Activated naive CD4-positive, alpha-beta T cell treated with anti-CD3 and anti-CD28 coated beads for 36 hours (primary cell): ENCODE results near the gene ATP7A. TPM values are rescaled to one million over a fixed set of nuclear protein-coding genes. Genes with fewer than 3 reads are reported as not detected.
"Not testable (repeated sequence)": the region's sequence is repeated elsewhere in the genome, so short reads cannot be mapped to it uniquely, and the experiment has no call there.

Source experiments
- CTCF ChIA-PET: fragments of 350-600 bp; sonication (Branson Sonifier 250); formaldehyde crosslinking; loops from one replicate; lab custom pipeline; 2021; ENCODE audit warnings: antibody characterized with exemption; lab: Charles Lee
- DNase-seq: peaks from one replicate; pipeline ENCODE4 v3.0.0-alpha.2; 2020
- H3K27ac Mint-ChIP-seq: one replicate; pipeline ENCODE4 v1.8.0; 2021; ENCODE audit warnings: mild to moderate bottlenecking, mixed read lengths
- H3K27me3 Mint-ChIP-seq: one replicate; pipeline ENCODE4 v1.8.0; 2021; ENCODE audit warnings: low read depth, mixed read lengths
- H3K36me3 Mint-ChIP-seq: one replicate; pipeline ENCODE4 v1.8.0; 2021; ENCODE audit warnings: low read depth, mixed read lengths
- H3K4me1 Mint-ChIP-seq: one replicate; pipeline ENCODE4 v1.8.0; 2021; ENCODE audit warnings: low read depth, mixed read lengths
- H3K4me3 Mint-ChIP-seq: one replicate; pipeline ENCODE4 v1.8.0; 2021; ENCODE audit warnings: mild to moderate bottlenecking, moderate library complexity, mixed read lengths
- H3K9me3 Mint-ChIP-seq: one replicate; pipeline ENCODE4 v1.8.0; 2021; ENCODE audit warnings: mixed read lengths
- intact Hi-C: fragments of 100-400 bp; cut with micrococcal nuclease; formaldehyde crosslinking; loops from one replicate; pipeline ENCODE4 v1.15.1; 2023
- total RNA-seq, 2 experiments: library from RNA; stranded (reverse); gene quantifications; one replicate each; pipeline ENCODE4 v1.2.3, GENCODE V29; 2021

The ATP7A gene
- 1 to 10 TPM; 5.3 to 5.5 TPM for total RNA-seq

DNA sequence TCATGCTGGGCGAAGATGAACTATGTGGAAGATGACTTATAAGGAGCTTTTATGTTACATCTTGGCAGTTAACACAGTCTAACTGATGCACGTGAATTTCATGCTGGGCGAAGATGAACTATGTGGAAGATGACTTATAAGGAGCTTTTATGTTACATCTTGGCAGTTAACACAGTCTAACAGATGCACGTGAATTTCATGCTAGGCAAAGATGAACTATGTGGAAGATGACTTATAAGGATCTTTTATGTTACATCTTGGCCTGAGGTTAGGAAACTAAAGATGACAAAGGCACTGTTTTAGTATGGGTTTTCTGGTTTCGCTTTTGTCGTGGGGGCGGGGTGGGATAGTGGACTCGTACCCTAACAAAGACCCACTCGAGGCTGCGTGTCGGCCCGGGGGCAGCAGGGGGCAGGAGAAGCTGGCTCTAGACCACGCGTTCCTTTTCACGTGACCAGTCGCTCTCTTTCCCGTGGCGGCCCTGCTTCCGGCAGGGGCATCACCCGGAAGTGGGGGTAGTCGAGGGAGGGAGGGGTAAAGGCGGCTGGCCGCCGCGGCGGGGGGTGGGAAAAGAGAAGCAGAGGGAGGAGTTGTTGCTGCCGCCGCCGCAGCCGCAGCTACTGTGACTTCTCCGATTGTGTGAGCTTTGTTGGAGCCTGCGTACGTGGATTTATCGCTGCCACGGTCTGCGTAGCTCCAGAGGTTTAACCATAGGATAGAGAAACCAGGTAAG lies at the start of gene ATP7A:
TSS of gene ATP7A (plus strand) at position 586 of the 733 bp plus-strand sequence. CDS start 60,949 bp downstream, outside the sequence.
- Mint-ChIP-seq H3K4me3 (peak within 1 kb of the TSS; percentile 97), H3K27ac (peak within 1 kb of the TSS; percentile 96), H3K4me1 (peaks cover 12% of the 10 kb centered on the region), H3K36me3 (no peaks in the 10 kb centered on the region), H3K9me3 (no peaks in the 10 kb centered on the region), H3K27me3 (no peaks in the 10 kb centered on the region)
- intact Hi-C loops = loop anchor here (1.0 to 10.0 kb wide), 14 partner anchors 11 to 1738 kb away; partner anchors contain the start of genes COX7B, ITM2A, MAGT1 and PBDC1
- CTCF ChIA-PET = interaction anchor here (0.8 to 3.7 kb wide), 4 partner anchors 11 to 119 kb away, joined by 3 to 32 read pairs (median 5); partner anchors contain the start of gene COX7B
- peak; percentile 93 for DNase-seq

DNA sequence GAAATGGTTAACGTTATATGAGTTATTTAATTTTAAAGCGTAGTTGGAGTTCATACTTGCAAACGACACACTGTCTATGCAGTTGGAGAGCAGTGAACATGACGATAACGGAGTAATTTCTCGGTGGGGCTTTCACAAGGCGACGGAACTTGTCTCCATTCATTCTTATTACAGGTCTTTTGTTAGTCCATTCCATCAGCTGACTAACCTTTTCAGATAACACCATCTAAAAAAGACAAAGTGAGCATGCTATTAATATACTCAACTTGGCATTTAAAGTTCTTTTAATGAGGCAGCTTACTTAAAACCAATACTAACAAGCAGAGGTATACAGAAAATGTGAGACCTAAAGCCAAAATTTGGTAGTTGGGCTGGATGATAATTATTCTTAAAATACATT lies 35.1 kb upstream of the ATP7A start:
- H3K4me3 Mint-ChIP-seq = no peak overlapping the region
- CTCF ChIA-PET = no interaction called here
- DNase-seq = no peak
- H3K9me3 Mint-ChIP-seq = no peaks in the 10 kb centered on the region
- intact Hi-C loops = no loop called here
- no peaks in the 10 kb centered on the region for H3K27me3 Mint-ChIP-seq
- H3K36me3 Mint-ChIP-seq = peaks cover 14% of the 10 kb centered on the region
- H3K4me1 Mint-ChIP-seq = peaks cover 2% of the 10 kb centered on the region
- no peak overlapping the region for H3K27ac Mint-ChIP-seq

DNA sequence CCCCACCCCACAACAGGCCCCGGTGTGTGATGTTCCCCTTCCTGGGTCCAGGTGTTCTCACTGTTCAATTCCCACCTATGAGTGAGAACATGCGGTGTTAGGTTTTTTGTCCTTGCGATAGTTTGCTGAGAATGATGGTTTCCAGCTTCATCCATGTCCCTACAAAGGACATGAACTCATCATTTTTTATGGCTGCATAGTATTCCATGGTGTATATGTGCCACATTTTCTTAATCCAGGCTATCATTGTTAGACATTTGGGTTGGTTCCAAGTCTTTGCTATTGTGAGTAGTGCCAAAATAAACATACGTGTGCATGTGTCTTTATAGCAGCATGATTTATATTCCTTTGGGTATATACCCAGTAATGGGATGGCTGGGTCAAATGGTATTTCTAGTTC lies 29.1 kb upstream of the ATP7A start:
- DNase-seq, H3K4me1 Mint-ChIP-seq, H3K27ac Mint-ChIP-seq, intact Hi-C loops, H3K36me3 Mint-ChIP-seq, H3K9me3 Mint-ChIP-seq, H3K27me3 Mint-ChIP-seq, CTCF ChIA-PET, H3K4me3 Mint-ChIP-seq: not testable (repeated sequence)

DNA sequence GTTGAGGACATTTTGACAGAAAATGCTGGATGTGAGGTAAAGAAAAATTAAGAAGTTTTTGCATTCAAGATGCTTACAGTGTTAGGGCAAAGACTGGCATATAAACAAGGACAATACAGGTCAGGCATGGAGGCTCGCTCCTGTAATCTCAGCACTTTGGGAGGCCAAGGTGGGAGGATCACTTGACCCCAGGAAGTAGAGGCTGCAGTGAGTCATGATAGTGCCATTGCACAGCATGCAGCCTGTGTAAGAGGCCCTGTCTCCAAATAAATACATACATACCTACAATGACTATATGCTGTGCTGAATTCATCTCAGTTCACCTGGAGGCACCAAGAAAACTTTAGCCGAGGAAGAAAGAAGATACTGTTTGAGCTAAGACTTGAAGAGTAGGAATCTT lies 17.6 kb upstream of the ATP7A start:
- CTCF ChIA-PET = interaction anchor here (1.0 kb wide), 1 partner anchor 131 kb away, joined by 3 read pairs; no protein-coding TSS in a partner anchor
- H3K4me1 Mint-ChIP-seq = peaks cover 27% of the 10 kb centered on the region
- H3K4me3 Mint-ChIP-seq = peak overlapping the region; percentile 13
- intact Hi-C loops = loop anchor here (10.0 kb wide), 4 partner anchors 228 to 1052 kb away; partner anchors contain the start of gene P2RY10
- no peaks in the 10 kb centered on the region for H3K27me3 Mint-ChIP-seq
- no peaks in the 10 kb centered on the region for H3K9me3 Mint-ChIP-seq
- no peak for DNase-seq
- H3K27ac Mint-ChIP-seq = peak overlapping the region; percentile 38
- peaks cover 6% of the 10 kb centered on the region for H3K36me3 Mint-ChIP-seq

DNA sequence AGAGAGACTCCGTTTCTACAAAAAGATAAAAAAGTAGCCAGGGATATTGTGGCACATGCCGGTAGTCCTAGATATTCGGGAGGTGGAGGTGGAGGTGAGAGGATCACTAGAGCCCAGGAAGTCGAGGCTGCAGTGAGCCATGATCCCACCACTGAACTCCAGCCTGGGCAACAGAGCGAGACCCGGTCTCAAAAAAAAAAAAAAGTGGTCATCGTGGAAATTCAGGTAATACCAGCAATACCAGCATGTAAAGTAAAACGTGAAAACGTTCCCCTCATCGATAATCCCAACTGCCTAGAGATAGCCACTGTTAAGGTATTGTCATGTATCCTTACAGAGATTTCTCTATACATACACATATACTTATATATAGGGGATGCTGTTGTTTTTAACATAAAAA lies 16.8 kb upstream of the ATP7A start:
- peaks cover 27% of the 10 kb centered on the region for H3K4me1 Mint-ChIP-seq
- H3K9me3 Mint-ChIP-seq = no peaks in the 10 kb centered on the region
- peak overlapping the region; percentile 47 for H3K4me3 Mint-ChIP-seq
- DNase-seq = no peak
- CTCF ChIA-PET = interaction anchor here (1.0 kb wide), 1 partner anchor 130 kb away, joined by 3 read pairs; no protein-coding TSS in a partner anchor
- intact Hi-C loops = loop anchor here (2.0 to 10.0 kb wide), 7 partner anchors 17 to 1051 kb away; partner anchors contain the start of genes ATP7A, FGF16 and P2RY10
- no peak overlapping the region for H3K27ac Mint-ChIP-seq
- no peaks in the 10 kb centered on the region for H3K27me3 Mint-ChIP-seq
- H3K36me3 Mint-ChIP-seq = peaks cover 6% of the 10 kb centered on the region

DNA sequence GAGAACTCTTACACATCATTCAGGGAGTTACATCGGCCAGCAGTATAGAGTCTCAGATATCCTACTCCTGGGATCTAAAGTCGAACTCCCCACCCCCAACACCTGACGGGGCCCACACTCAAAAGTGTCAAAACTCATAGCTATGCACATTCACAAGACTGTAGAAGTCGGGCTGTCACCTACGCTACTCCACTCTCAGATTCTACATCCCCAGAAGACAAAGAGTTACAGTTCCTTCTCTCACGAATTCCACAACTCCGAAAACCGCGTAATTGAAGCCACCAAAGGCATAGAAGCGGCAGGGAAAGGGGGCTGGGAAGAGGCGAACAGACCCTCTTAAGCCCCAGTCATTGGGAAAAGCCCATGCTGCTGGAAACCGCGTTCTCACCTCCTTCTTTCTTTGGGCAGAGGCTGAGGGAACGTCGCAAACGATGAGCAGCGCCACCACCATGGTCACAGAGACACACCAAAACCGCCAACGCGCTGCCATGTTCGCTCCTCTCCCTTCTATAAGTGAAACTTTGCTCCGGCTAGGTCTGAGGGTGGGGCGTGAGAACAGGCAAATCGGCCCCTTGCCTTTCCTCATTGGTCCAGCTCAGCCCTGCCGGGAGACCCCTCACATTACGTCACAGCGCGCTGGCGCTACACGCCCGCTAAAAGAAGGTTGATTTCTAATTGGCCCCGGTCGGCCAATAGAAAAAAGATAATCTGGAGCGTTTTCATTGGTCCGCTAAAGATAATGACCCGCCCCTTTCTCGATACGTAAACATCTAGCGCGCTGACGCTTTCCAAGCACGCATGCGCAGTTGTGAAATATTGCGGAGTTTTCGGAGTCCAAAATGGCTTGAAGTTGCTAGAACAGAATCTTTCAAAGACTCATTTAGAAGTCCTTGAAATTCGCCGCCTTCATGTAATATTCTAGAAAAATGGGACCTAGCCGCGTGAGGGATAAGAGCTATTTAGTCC lies 15.3 kb upstream of the ATP7A start, which contains the start of gene MAGT1:
TSS of gene MAGT1 (minus strand) at position 515 of the 966 bp plus-strand sequence. CDS start at position 490, 25 bp downstream.
- Mint-ChIP-seq H3K36me3 (peaks cover 9% of the 10 kb centered on the region), H3K4me3 (peak within 1 kb of the TSS; percentile 97), H3K27ac (peak within 1 kb of the TSS; percentile 99), H3K27me3 (no peaks in the 10 kb centered on the region), H3K9me3 (no peaks in the 10 kb centered on the region), H3K4me1 (peaks cover 23% of the 10 kb centered on the region)
- CTCF ChIA-PET = no interaction called here
- peak; percentile 93 for DNase-seq
- intact Hi-C loops = loop anchor here (1.0 to 10.0 kb wide), 17 partner anchors 16 to 1723 kb away; partner anchors contain the start of genes ATP7A, ATRX, CYSLTR1 and FGF16

DNA sequence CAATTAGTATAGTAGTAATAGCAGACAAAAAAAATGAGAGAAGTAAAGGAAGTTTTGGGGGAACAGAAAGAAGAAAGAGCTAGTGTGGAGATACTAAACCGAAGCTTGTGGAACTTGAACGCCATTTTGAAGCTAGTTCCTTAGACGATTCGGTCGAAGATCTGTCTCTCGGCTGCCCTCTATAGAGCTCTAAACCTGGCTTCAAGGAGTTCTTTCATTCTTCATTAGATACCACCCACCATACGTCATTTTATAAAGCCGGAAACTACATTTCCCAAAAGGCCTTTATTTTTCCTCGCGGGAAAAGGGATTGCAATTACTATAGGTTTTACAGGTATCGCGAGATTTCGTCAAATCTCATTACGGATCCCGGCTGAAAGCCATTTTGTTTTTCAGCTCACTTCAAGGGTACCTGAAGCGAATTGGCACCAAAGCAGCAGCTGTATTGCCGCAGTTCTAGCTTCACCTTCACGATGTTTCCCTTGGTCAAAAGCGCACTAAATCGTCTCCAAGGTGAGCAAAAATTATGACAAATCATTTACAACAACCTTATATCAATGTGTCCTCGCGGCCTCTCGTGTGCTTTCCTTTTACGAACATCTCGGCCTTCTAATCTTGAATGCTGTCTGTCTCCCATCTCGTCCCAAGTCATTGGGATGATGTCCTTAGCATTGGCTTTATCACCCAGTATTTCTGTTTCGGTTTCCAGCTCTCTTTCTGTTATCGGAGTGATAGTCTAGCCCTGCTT lies 11.2 kb upstream of the ATP7A start, which contains the start of gene COX7B:
TSS of gene COX7B (plus strand) at position 388 of the 748 bp plus-strand sequence. CDS start at position 474, 86 bp downstream.
- intact Hi-C loops = loop anchor here (1.0 to 10.0 kb wide), 15 partner anchors 11 to 1727 kb away; partner anchors contain the start of genes ATP7A, ATRX, CYSLTR1 and MAGEE1
- Mint-ChIP-seq H3K27me3 (no peaks in the 10 kb centered on the region), H3K4me1 (peaks cover 17% of the 10 kb centered on the region)

DNA sequence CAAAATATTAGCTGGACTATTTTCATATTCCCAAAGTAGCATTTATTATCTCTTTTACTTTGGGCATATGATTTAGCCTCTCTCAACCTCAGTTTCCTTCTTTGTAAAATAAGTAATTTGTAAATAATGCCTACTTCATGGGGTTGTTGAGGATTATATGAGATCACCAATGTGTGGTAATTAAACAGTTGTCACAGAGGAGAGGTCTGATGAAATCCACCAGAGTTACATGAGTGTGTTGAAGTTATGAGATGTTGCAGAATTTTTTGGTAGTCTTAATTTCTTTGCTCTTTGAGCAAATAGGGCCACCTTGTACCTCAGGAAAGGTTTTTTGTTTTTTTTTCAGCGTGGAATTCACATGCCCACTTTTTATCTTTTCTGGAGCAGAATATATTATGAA lies 9.8 kb upstream of the ATP7A start:
- Mint-ChIP-seq H3K4me3 (peak overlapping the region; percentile 92), H3K36me3 (peaks cover 32% of the 10 kb centered on the region), H3K27me3 (no peaks in the 10 kb centered on the region), H3K27ac (peak overlapping the region; percentile 95), H3K4me1 (peaks cover 17% of the 10 kb centered on the region), H3K9me3 (peaks cover 3% of the 10 kb centered on the region)
- no peak for DNase-seq
- intact Hi-C loops = no loop called here
- CTCF ChIA-PET = interaction anchor here (2.1 to 3.5 kb wide), 2 partner anchors 10 to 124 kb away, joined by 5 to 25 read pairs; partner anchors contain the start of gene ATP7A

More for the DNA sequence above, 11.2 kb upstream of the ATP7A start, which contains the start of gene COX7B:
- peaks cover 3% of the 10 kb centered on the region for H3K9me3 Mint-ChIP-seq
- H3K27ac Mint-ChIP-seq = peak within 1 kb of the TSS; percentile 95
- peak within 1 kb of the TSS; percentile 92 for H3K4me3 Mint-ChIP-seq
- peaks cover 29% of the 10 kb centered on the region for H3K36me3 Mint-ChIP-seq
- DNase-seq = peak; percentile 76
- CTCF ChIA-PET = interaction anchor here (0.6 to 3.5 kb wide), 10 partner anchors 10 to 451 kb away, joined by 3 to 25 read pairs (median 4); partner anchors contain the start of genes ATP7A and FGF16

DNA sequence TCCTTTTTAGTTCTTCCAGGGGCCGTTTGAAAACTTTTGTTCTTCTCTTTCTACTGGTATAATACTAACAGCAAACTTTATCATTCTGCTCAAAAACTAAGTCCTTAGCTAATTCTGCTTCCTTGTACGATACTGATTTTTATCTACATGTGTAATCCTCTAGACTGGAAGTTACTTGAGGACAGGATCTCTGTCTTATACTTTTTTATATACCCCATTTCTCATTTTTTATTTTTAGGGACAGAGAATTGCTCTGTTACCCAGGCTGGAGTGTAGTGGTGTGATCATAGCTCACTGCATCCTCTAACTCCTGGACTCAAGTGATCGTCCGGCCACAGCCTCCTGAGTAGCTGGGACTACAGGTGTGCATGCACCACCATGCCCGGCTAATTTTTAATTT lies 9.0 kb upstream of the ATP7A start:
- Mint-ChIP-seq H3K4me1 (peaks cover 17% of the 10 kb centered on the region), H3K27ac (peak overlapping the region; percentile 24), H3K27me3 (no peaks in the 10 kb centered on the region), H3K4me3 (peak overlapping the region; percentile 21), H3K36me3 (peaks cover 31% of the 10 kb centered on the region), H3K9me3 (peaks cover 3% of the 10 kb centered on the region)
- no peak for DNase-seq
- CTCF ChIA-PET = interaction anchor here (0.6 to 3.5 kb wide), 2 partner anchors 90 to 123 kb away, joined by 3 to 25 read pairs; no protein-coding TSS in a partner anchor
- intact Hi-C loops = no loop called here

DNA sequence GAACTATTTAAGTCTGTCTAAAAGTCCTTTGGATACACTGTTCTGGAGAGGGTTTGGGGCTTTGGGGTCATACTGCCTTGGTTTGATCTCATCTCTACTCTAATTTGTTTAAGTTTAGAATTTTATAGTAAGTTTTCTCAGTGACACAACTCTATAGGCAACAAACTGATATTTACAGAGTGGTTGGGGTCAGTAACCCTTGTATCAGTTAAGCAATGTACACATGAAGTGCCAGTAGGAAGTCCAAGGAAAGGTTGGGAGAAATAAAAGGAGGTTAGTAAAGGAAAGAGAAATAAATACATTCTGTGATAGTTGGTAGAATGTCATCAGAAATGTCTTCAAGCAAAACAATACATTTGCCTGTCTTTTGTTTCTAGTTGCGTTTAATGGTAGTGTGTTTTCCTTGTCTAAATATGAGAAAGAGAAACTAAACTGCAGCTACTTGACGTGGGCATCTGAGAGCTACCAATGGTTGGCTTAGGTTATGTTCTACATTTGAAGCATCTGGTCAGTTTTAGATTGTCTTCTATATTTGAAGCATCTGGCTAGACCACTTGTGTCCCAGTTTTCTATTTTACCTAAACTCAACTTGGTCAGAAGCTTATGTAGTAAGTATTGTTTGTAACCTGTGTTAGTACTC lies 6.9 kb downstream of the ATP7A start:
- Mint-ChIP-seq H3K9me3 (no peaks in the 10 kb centered on the region), H3K27me3 (no peaks in the 10 kb centered on the region), H3K36me3 (no peaks in the 10 kb centered on the region), H3K4me3 (peak overlapping the region; percentile 57), H3K4me1 (peaks cover 22% of the 10 kb centered on the region), H3K27ac (no peak overlapping the region)
- intact Hi-C loops = loop anchor here (10.0 kb wide), 1 partner anchor 1447 kb away; the partner anchor contains the start of gene ITM2A
- CTCF ChIA-PET = interaction anchor here (1.0 to 2.0 kb wide), 3 partner anchors 18 to 110 kb away, joined by 3 to 9 read pairs (median 3); no protein-coding TSS in a partner anchor
- no peak for DNase-seq
